Epithelial cell of esophagus (primary cell): ENCODE measurements around the gene B9D1.

Source experiments
- DNase-seq: peaks from one replicate; pipeline ENCODE4 v3.0.0; 2010; ENCODE audit warnings: low read depth
- H3K4me3 ChIP-seq: 2 replicates; pipeline ENCODE4 v1.5.1; 2011; ENCODE audit warnings: mild to moderate bottlenecking, low read length, control low read depth
- CTCF ChIP-seq: IDR thresholded peaks from 2 replicates; pipeline ENCODE4 v1.5.1; 2011; ENCODE audit warnings: low read depth, mild to moderate bottlenecking, low read length, control low read depth, inconsistent platforms; ENCODE audit not compliant: insufficient read depth; ENCODE audit errors: missing control alignments

B9D1 gene

GRCh38 chr17:19328441-19329061 lies 34.0 kb downstream of the B9D1 start:
- no peak overlapping the region for H3K4me3 ChIP-seq
- no peak for TF ChIP-seq CTCF
- DNase-seq: no peak

- peak; percentile 86 for DNase-seq
- H3K4me3 ChIP-seq: no peak overlapping the region
- TF ChIP-seq CTCF: peak; percentile 30
Measured at GRCh38 chr17:19327031-19327783, 35.3 kb downstream of the B9D1 start.

- TF ChIP-seq CTCF: no peak
- no peak for DNase-seq
- H3K4me3 ChIP-seq: no peak overlapping the region
Measured at GRCh38 chr17:19325542-19325941, 37.0 kb downstream of the B9D1 start.

GRCh38 chr17:19322861-19323260 lies 39.7 kb downstream of the B9D1 start:
- TF ChIP-seq CTCF: no peak
- H3K4me3 ChIP-seq: no peak overlapping the region
- no peak for DNase-seq

GRCh38 chr17:19322129-19322505 lies 40.4 kb downstream of the B9D1 start:
- no peak for TF ChIP-seq CTCF
- no peak for DNase-seq
- no peak overlapping the region for H3K4me3 ChIP-seq

GRCh38 chr17:19321481-19322128 lies 40.9 kb downstream of the B9D1 start:
- no peak for DNase-seq
- peak; percentile 14 for TF ChIP-seq CTCF
- H3K4me3 ChIP-seq: no peak overlapping the region
